ENCODE data around the gene TBX21. TPM values are rescaled to one million over a fixed set of nuclear protein-coding genes. Genes with fewer than 3 reads are reported as not detected.

The TBX21 gene
- total and polyA plus RNA-seq, 4 donors = 0.53 to 2.0 (median 0.80) TPM

- DNase-seq (no peak), ATAC-seq (ENCODE audit: insufficient read depth, low FRiP score) (no peak)
- Histone ChIP-seq H3K4me3 (no peak overlapping the region), H3K9ac (ENCODE audit: insufficient read depth in 1 of 2, low read length in 2 of 2) (no peak overlapping the region), H3K27me3 (ENCODE audit: control insufficient read depth in 3 of 3, insufficient read depth in 3 of 3, low read length in 2 of 3) (no peaks in the 10 kb centered on the region), H3K4me1 (ENCODE audit: control insufficient read depth in 5 of 5, insufficient read depth in 5 of 5, low read length in 5 of 5) (no peaks in the 10 kb centered on the region), H3K36me3 (ENCODE audit: control insufficient read depth in 4 of 4, insufficient read depth in 4 of 4, low read length in 4 of 4) (no peaks in the 10 kb centered on the region), H3K9me3 (ENCODE audit: control insufficient read depth in 4 of 4, insufficient read depth in 3 of 4, low read length in 3 of 4) (peaks cover 0 to 8% (median 3%) of the 10 kb centered on the region in 4 donors), H3K27ac (ENCODE audit: low read depth in 1 of 2, low read length in 1 of 2) (no peak overlapping the region)
- no peak for TF ChIP-seq CTCF (IDR thresholded peaks at IDR 0.05; ENCODE audit: control extremely low read depth, extremely low read depth)
- WGBS, 2 donors = 33 to 50% methylated on average over 1 of the region's 1 CpG
Observed at GRCh38 chr17:47757386-47757785, 24.4 kb downstream of the TBX21 start.

GRCh38 chr17:47760409-47761140 lies 27.5 kb downstream of the TBX21 start:
- Histone ChIP-seq H3K36me3 (ENCODE audit: control insufficient read depth in 4 of 4, insufficient read depth in 4 of 4, low read length in 4 of 4) (no peaks in the 10 kb centered on the region), H3K4me1 (ENCODE audit: control insufficient read depth in 5 of 5, insufficient read depth in 5 of 5, low read length in 5 of 5) (no peaks in the 10 kb centered on the region), H3K9ac (ENCODE audit: insufficient read depth in 1 of 2, low read length in 2 of 2) (no peak overlapping the region), H3K4me3 (no peak overlapping the region), H3K27ac (ENCODE audit: low read depth in 1 of 2, low read length in 1 of 2) (no peak overlapping the region), H3K27me3 (ENCODE audit: control insufficient read depth in 3 of 3, insufficient read depth in 3 of 3, low read length in 2 of 3) (no peaks in the 10 kb centered on the region), H3K9me3 (ENCODE audit: control insufficient read depth in 4 of 4, insufficient read depth in 3 of 4, low read length in 3 of 4) (peaks cover 0 to 12% (median 3%) of the 10 kb centered on the region in 4 donors)
- no peak for TF ChIP-seq CTCF (IDR thresholded peaks at IDR 0.05; ENCODE audit: control extremely low read depth, extremely low read depth)
- DNase-seq (no peak), ATAC-seq (ENCODE audit: insufficient read depth, low FRiP score) (no peak)
- WGBS, 2 donors = 80 to 81% methylated on average over 5 of the region's 5 CpGs

GRCh38 chr17:47762728-47763127 lies 29.7 kb downstream of the TBX21 start:
- H3K9ac ChIP-seq (ENCODE audit: insufficient read depth in 1 of 2, low read length in 2 of 2) = no peak overlapping the region
- no peaks in the 10 kb centered on the region for H3K36me3 ChIP-seq (ENCODE audit: control insufficient read depth in 4 of 4, insufficient read depth in 4 of 4, low read length in 4 of 4)
- H3K4me1 ChIP-seq (ENCODE audit: control insufficient read depth in 5 of 5, insufficient read depth in 5 of 5, low read length in 5 of 5) = no peaks in the 10 kb centered on the region
- 88 to 97% methylated on average over 2 of the region's 2 CpGs for WGBS, 2 donors
- no peak for TF ChIP-seq CTCF (IDR thresholded peaks at IDR 0.05; ENCODE audit: control extremely low read depth, extremely low read depth)
- no peak for ATAC-seq (ENCODE audit: insufficient read depth, low FRiP score)
- no peak for DNase-seq
- no peaks in the 10 kb centered on the region for H3K27me3 ChIP-seq (ENCODE audit: control insufficient read depth in 3 of 3, insufficient read depth in 3 of 3, low read length in 2 of 3)
- H3K9me3 ChIP-seq (ENCODE audit: control insufficient read depth in 4 of 4, insufficient read depth in 3 of 4, low read length in 3 of 4) = peaks cover 0 to 9% (median 0%) of the 10 kb centered on the region in 4 donors
- H3K27ac ChIP-seq (ENCODE audit: low read depth in 1 of 2, low read length in 1 of 2) = no peak overlapping the region
- no peak overlapping the region for H3K4me3 ChIP-seq
